ENCODE measurements around the gene AK1.

Gene AK1

DNA sequence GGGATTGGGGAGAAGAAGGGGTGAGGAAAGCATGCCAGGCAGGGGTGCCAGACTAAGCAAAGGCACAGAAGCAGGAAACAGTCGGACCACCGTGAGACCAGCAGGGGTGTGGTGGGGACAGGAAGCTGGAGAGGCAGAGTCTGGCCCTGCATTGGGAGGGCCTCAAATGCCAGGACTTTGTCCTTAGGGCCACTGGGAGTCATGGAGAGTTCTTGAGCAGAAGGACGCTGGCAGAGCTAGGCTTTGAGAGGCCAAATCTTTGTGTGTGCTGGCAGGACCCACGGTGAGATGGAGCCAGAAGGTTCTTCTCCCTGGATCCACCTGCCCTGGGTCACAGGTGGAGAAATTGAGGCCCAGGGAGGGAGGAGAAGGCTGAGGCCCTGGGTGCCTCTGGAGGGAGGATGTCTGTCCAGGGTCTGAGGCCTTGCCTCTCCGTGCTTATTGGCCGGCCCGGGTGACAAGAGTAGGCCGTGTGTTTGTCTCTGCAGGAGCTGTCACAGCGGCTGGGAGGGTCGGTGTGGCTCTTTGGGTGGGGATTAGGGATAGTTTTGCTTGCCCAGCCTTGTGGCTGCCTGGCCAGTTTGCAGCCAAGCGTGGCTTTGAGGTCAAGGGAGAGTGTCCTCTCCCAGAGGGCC lies 21.3 kb downstream of the AK1 start:
- Histone ChIP-seq H3K4me3 (ENCODE audit: low read length in 2 of 2) (no peak overlapping the region), H3K9me3 (ENCODE audit: control insufficient read depth in 2 of 2, low read length in 2 of 2) (no peaks in the 10 kb centered on the region), H3K36me3 (ENCODE audit: control insufficient read depth in 2 of 2, insufficient read depth in 2 of 2, low read length in 2 of 2) (no peaks in the 10 kb centered on the region), H3K4me1 (ENCODE audit: control insufficient read depth, insufficient read depth, low read length) (peaks cover 19% of the 10 kb centered on the region), H3K27me3 (ENCODE audit: control insufficient read depth in 1 of 2, insufficient read depth in 2 of 2, low read length in 2 of 2) (no peaks in the 10 kb centered on the region), H3K9ac (ENCODE audit: low read length in 2 of 2) (no peak overlapping the region), H3K27ac (ENCODE audit: low read length) (no peak overlapping the region)

- peaks cover 19% of the 10 kb centered on the region for H3K4me1 ChIP-seq (ENCODE audit: control insufficient read depth, insufficient read depth, low read length)
- H3K27ac ChIP-seq (ENCODE audit: low read length) = no peak overlapping the region
- H3K4me3 ChIP-seq (ENCODE audit: low read length in 2 of 2) = no peak overlapping the region
- no peak overlapping the region for H3K9ac ChIP-seq (ENCODE audit: low read length in 2 of 2)
- H3K36me3 ChIP-seq (ENCODE audit: control insufficient read depth in 2 of 2, insufficient read depth in 2 of 2, low read length in 2 of 2) = no peaks in the 10 kb centered on the region
- no peaks in the 10 kb centered on the region for H3K27me3 ChIP-seq (ENCODE audit: control insufficient read depth in 1 of 2, insufficient read depth in 2 of 2, low read length in 2 of 2)
- H3K9me3 ChIP-seq (ENCODE audit: control insufficient read depth in 2 of 2, low read length in 2 of 2) = no peaks in the 10 kb centered on the region
Measured at GRCh38 chr9:127855522-127855921, 22.0 kb downstream of the AK1 start.

DNA sequence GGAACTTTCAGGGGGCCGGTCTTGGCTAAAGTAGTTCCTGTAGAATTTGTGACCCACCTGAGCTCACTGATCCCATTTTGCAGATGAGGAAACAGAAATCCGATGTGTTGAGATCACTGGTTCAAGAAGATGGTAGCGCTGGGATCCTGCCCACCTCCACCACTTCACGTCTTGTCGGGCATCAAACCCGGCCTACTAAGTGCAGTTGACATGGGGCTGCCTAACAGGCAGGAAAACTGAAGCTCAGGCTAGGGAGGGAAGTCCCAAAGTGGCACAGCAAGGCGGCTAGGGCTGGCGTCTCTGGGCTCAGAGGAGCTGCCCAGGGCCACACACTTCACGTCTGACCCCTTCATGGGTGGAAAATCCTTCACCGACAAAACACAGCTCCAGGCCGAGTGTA lies 22.5 kb downstream of the AK1 start:
- H3K9me3 ChIP-seq (ENCODE audit: control insufficient read depth in 2 of 2, low read length in 2 of 2) = no peaks in the 10 kb centered on the region
- H3K9ac ChIP-seq (ENCODE audit: low read length in 2 of 2) = no peak overlapping the region
- H3K27me3 ChIP-seq (ENCODE audit: control insufficient read depth in 1 of 2, insufficient read depth in 2 of 2, low read length in 2 of 2) = no peaks in the 10 kb centered on the region
- peaks cover 19% of the 10 kb centered on the region for H3K4me1 ChIP-seq (ENCODE audit: control insufficient read depth, insufficient read depth, low read length)
- no peaks in the 10 kb centered on the region for H3K36me3 ChIP-seq (ENCODE audit: control insufficient read depth in 2 of 2, insufficient read depth in 2 of 2, low read length in 2 of 2)
- H3K27ac ChIP-seq (ENCODE audit: low read length) = no peak overlapping the region
- peak overlapping the region; percentile 19 to 40 for H3K4me3 ChIP-seq (ENCODE audit: low read length in 2 of 2)

DNA sequence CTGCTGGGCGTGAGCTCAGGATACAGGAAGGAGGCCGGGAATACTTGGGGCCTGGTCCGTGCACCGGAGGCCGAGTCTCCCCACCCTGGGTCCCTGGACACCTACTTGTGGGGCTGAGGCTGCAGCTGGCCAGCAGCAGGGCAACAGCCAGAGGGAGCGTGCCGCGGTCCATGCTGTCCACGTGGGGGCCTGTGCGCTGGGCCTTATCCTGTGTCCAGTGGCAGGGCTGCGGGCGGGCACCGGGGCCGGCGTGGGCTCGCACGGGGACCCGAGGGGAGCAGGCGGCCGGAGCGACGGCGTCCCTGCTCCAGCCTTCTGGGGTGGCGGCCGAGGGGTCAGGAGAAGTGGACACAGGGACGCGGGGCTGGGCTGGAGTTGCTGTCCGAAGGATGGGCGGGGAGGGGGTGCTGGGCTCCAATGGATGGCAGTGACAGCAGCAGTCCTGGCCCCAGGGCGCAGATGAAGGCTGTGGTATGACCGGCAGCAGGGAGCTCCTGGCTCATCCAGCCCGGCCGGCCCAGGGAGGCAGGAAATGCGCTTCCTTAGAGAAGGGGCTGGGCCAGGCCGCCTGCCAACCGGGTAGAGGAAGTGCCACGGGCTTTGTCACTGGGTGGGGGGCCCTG lies 23.2 kb downstream of the AK1 start, which contains the start of gene ENG:
ENG (minus strand) TSS at position 475 of the 623 bp plus-strand sequence; CDS start at position 172, 303 bp downstream.
- peak within 1 kb of the TSS; percentile 59 to 60 for H3K9ac ChIP-seq (ENCODE audit: low read length in 2 of 2)

DNA sequence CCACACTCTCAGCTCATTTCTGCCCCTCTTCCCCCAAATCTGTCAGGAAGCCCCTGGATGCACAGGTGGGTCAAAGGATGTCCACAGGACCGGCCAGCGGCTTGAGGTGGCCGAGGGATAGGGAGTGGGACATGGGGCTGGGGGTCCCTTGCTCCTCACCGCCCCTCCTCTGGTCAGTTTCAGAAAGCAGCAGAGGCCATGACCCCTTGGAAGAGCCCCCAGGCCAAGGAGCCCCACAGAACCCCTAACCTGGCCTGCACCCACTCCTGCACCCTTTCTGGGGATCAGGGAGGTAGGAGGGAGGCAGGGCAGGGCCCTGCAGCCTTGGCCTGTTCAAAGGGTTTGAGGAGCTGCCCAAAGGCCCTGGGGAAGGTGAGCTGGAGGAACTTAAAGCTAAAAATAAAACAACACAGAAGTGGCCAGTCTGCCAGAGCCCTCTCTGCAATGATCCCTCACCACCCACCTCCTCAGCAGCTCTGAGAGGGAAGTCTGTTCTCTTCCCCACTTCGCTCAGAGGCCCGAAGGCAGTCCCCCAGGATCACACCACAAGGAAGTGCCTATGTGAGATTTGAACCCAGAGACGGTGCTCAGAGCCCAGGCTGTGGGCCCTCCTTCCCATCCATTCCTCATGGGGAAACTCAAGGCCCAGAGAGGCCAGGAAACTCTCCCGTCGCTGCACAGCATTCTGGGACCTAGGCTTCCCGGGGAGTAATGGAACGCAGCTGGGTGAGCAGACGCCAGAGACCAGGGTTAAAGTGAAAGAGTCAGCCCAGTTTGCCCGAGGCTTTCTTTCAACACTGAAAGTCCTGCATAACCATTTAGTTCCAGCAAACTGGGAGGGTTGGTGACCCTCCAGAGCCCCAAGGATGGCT lies 23.9 kb downstream of the AK1 start:
- peak overlapping the region; percentile 59 to 60 for H3K9ac ChIP-seq (ENCODE audit: low read length in 2 of 2)
- no peaks in the 10 kb centered on the region for H3K27me3 ChIP-seq (ENCODE audit: control insufficient read depth in 1 of 2, insufficient read depth in 2 of 2, low read length in 2 of 2)
- peaks cover 16% of the 10 kb centered on the region for H3K4me1 ChIP-seq (ENCODE audit: control insufficient read depth, insufficient read depth, low read length)
- peak overlapping the region; percentile 60 to 76 for H3K4me3 ChIP-seq (ENCODE audit: low read length in 2 of 2)
- peaks cover 0 to 8% of the 10 kb centered on the region in 2 donors for H3K9me3 ChIP-seq (ENCODE audit: control insufficient read depth in 2 of 2, low read length in 2 of 2)
- no peak overlapping the region for H3K27ac ChIP-seq (ENCODE audit: low read length)
- H3K36me3 ChIP-seq (ENCODE audit: control insufficient read depth in 2 of 2, insufficient read depth in 2 of 2, low read length in 2 of 2) = no peaks in the 10 kb centered on the region

More for the DNA sequence above, 23.2 kb downstream of the AK1 start, which contains the start of gene ENG:
- H3K9me3 ChIP-seq (ENCODE audit: control insufficient read depth in 2 of 2, low read length in 2 of 2) = peaks cover 0 to 7% of the 10 kb centered on the region in 2 donors
- peak within 1 kb of the TSS; percentile 60 to 76 for H3K4me3 ChIP-seq (ENCODE audit: low read length in 2 of 2)
- no peaks in the 10 kb centered on the region for H3K36me3 ChIP-seq (ENCODE audit: control insufficient read depth in 2 of 2, insufficient read depth in 2 of 2, low read length in 2 of 2)
- peaks cover 19% of the 10 kb centered on the region for H3K4me1 ChIP-seq (ENCODE audit: control insufficient read depth, insufficient read depth, low read length)
- H3K27me3 ChIP-seq (ENCODE audit: control insufficient read depth in 1 of 2, insufficient read depth in 2 of 2, low read length in 2 of 2) = no peaks in the 10 kb centered on the region
- peak within 1 kb of the TSS; percentile 53 for H3K27ac ChIP-seq (ENCODE audit: low read length)

GRCh38 chr9:127852829-127853228 lies 24.6 kb downstream of the AK1 start:
- Histone ChIP-seq H3K4me3 (ENCODE audit: low read length in 2 of 2) (peak overlapping the region; percentile 25 to 76), H3K36me3 (ENCODE audit: control insufficient read depth in 2 of 2, insufficient read depth in 2 of 2, low read length in 2 of 2) (no peaks in the 10 kb centered on the region), H3K27ac (ENCODE audit: low read length) (peak overlapping the region; percentile 11), H3K9ac (ENCODE audit: low read length in 2 of 2) (peak overlapping the region; percentile 33 to 60), H3K9me3 (ENCODE audit: control insufficient read depth in 2 of 2, low read length in 2 of 2) (peaks cover 0 to 8% of the 10 kb centered on the region in 2 donors), H3K4me1 (ENCODE audit: control insufficient read depth, insufficient read depth, low read length) (peaks cover 17% of the 10 kb centered on the region), H3K27me3 (ENCODE audit: control insufficient read depth in 1 of 2, insufficient read depth in 2 of 2, low read length in 2 of 2) (no peaks in the 10 kb centered on the region)

GRCh38 chr9:127850286-127850830 lies 27.1 kb downstream of the AK1 start:
- Histone ChIP-seq H3K27me3 (ENCODE audit: control insufficient read depth in 1 of 2, insufficient read depth in 2 of 2, low read length in 2 of 2) (no peaks in the 10 kb centered on the region), H3K9ac (ENCODE audit: low read length in 2 of 2) (no peak overlapping the region), H3K4me1 (ENCODE audit: control insufficient read depth, insufficient read depth, low read length) (peaks cover 19% of the 10 kb centered on the region), H3K9me3 (ENCODE audit: control insufficient read depth in 2 of 2, low read length in 2 of 2) (peaks cover 0 to 8% of the 10 kb centered on the region in 2 donors), H3K36me3 (ENCODE audit: control insufficient read depth in 2 of 2, insufficient read depth in 2 of 2, low read length in 2 of 2) (no peaks in the 10 kb centered on the region), H3K27ac (ENCODE audit: low read length) (no peak overlapping the region), H3K4me3 (ENCODE audit: low read length in 2 of 2) (peak overlapping the region in 1 of 2 donors; percentile 47)

DNA sequence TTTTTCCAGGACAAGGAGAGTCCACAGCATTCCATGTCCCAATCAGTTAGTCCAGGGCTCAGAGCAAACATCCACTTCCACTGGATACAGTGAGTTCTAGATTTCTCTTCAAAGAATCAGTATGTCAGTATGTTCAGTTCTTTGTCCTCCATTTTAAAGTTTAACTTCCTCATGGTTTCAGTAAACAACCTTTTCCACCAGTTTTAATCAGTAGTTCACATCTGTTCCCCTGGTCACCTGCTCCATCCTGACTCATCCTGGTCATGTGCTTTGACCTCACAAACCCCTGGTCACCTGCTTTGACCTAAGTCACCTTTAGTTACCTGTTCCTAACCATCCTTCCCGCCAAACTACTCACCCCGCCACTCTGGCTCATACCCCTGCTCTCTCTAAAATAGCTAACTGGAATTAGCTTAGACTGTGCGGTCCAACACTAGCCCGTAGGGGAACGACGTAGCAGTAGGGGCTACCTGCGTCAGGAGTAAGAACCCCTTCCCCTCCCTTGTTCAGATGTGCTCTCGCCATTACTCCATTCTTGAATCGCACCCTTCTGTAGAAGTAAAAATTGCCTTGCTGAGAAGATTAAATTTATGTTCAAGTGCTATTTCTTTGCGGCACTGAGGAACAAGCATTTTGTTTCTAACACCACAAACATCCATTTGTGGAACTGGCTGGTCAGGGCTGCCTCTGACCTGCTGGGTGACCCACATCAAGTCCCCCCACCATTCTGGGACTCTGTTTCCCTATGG lies 28.5 kb downstream of the AK1 start:
- Histone ChIP-seq H3K27ac (ENCODE audit: low read length) (no peak overlapping the region), H3K4me3 (ENCODE audit: low read length in 2 of 2) (no peak overlapping the region), H3K36me3 (ENCODE audit: control insufficient read depth in 2 of 2, insufficient read depth in 2 of 2, low read length in 2 of 2) (no peaks in the 10 kb centered on the region), H3K27me3 (ENCODE audit: control insufficient read depth in 1 of 2, insufficient read depth in 2 of 2, low read length in 2 of 2) (no peaks in the 10 kb centered on the region), H3K9ac (ENCODE audit: low read length in 2 of 2) (no peak overlapping the region), H3K4me1 (ENCODE audit: control insufficient read depth, insufficient read depth, low read length) (peaks cover 14% of the 10 kb centered on the region), H3K9me3 (ENCODE audit: control insufficient read depth in 2 of 2, low read length in 2 of 2) (peaks cover 0 to 8% of the 10 kb centered on the region in 2 donors)

DNA sequence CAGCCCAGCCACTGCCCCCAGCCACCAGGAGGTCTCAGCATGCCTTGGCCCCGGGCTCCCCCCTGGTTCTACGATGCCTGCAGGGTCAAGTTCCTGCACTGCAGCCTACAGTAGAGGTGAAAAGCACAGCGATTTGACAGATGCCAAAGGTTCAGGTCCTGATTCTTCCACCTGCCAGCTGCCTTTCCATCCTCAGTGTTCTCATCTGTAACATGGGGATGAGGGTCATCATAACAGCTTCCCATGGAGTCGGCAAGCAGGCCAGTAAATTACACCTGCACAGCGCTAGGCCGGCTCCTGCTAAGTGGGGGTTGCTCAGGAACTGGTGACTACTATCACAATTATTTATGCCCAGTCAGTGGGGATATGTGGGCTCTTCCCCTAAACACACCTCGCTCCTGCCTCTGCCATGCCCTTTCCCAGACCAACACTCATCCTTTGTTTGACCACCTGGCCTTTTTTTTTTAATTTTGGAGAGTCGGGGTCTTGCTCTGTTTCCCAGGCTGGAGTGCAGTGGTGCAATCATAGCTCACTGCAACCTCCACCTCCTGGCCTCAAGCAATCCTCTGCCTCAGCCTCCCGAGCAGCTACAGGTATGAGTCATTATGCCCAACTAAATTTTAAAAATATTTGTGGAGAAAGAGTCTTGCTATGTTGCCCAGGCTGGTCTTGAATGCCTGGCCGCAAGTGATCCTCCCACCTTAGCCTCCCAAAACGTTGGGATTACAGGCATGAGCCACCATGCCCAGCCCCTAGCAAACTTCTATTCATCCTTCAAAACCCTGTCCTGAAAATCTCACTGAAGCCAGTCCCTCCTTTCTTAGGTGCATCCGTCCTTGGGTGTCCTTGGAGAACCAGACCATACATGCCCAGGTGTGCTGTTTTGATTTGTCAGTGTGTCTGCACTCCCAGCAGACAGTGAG lies 29.4 kb downstream of the AK1 start:
- peaks cover 11% of the 10 kb centered on the region for H3K4me1 ChIP-seq (ENCODE audit: control insufficient read depth, insufficient read depth, low read length)
- no peak overlapping the region for H3K27ac ChIP-seq (ENCODE audit: low read length)
- no peaks in the 10 kb centered on the region for H3K36me3 ChIP-seq (ENCODE audit: control insufficient read depth in 2 of 2, insufficient read depth in 2 of 2, low read length in 2 of 2)
- no peaks in the 10 kb centered on the region for H3K27me3 ChIP-seq (ENCODE audit: control insufficient read depth in 1 of 2, insufficient read depth in 2 of 2, low read length in 2 of 2)
- H3K9ac ChIP-seq (ENCODE audit: low read length in 2 of 2) = no peak overlapping the region
- H3K4me3 ChIP-seq (ENCODE audit: low read length in 2 of 2) = no peak overlapping the region
- peaks cover 0 to 8% of the 10 kb centered on the region in 2 donors for H3K9me3 ChIP-seq (ENCODE audit: control insufficient read depth in 2 of 2, low read length in 2 of 2)
